ENCODE measurements around the gene C2orf66.

C2orf66 gene

GRCh38 chr2:196809260-196809659 is at the start of gene C2orf66:
TSS of gene C2orf66 (minus strand) at chr2:196809355. CDS start at chr2:196809336, 19 bp downstream.
- Histone ChIP-seq H3K4me3 (no peak within 1 kb of the TSS), H3K27ac (no peak within 1 kb of the TSS)

GRCh38 chr2:196854629-196855028 is 45.5 kb upstream of the C2orf66 start:
- H3K4me3 ChIP-seq, result no peak overlapping the region
- no peak overlapping the region for H3K27ac ChIP-seq

- Histone ChIP-seq H3K4me3 (no peak overlapping the region), H3K27ac (no peak overlapping the region)
Observed at GRCh38 chr2:196853301-196854087, 44.3 kb upstream of the C2orf66 start.

GRCh38 chr2:196851088-196851487 is 41.9 kb upstream of the C2orf66 start:
- no peak overlapping the region for H3K4me3 ChIP-seq
- no peak overlapping the region for H3K27ac ChIP-seq

- Histone ChIP-seq H3K4me3 (no peak overlapping the region), H3K27ac (no peak overlapping the region)
Observed at GRCh38 chr2:196849895-196850294, 40.7 kb upstream of the C2orf66 start.

GRCh38 chr2:196846295-196846694 is 37.1 kb upstream of the C2orf66 start:
- H3K27ac ChIP-seq, result no peak overlapping the region
- H3K4me3 ChIP-seq, result no peak overlapping the region

- Histone ChIP-seq H3K27ac (no peak overlapping the region), H3K4me3 (no peak overlapping the region)
Observed at GRCh38 chr2:196845371-196845770, 36.2 kb upstream of the C2orf66 start.

- Histone ChIP-seq H3K4me3 (no peak overlapping the region), H3K27ac (no peak overlapping the region)
Observed at GRCh38 chr2:196840171-196840570, 31.0 kb upstream of the C2orf66 start.

- Histone ChIP-seq H3K27ac (no peak overlapping the region), H3K4me3 (no peak overlapping the region)
Observed at GRCh38 chr2:196839574-196839973, 30.4 kb upstream of the C2orf66 start.

GRCh38 chr2:196836440-196836839 is 27.3 kb upstream of the C2orf66 start:
- Histone ChIP-seq H3K27ac (no peak overlapping the region), H3K4me3 (no peak overlapping the region)

- H3K4me3 ChIP-seq, result no peak overlapping the region
Observed at GRCh38 chr2:196830701-196831100, 21.5 kb upstream of the C2orf66 start.

GRCh38 chr2:196827356-196827755 is 18.2 kb upstream of the C2orf66 start:
- Histone ChIP-seq H3K27ac (no peak overlapping the region), H3K4me3 (no peak overlapping the region)

More at GRCh38 chr2:196830701-196831100, 21.5 kb upstream of the C2orf66 start:
- H3K27ac ChIP-seq, result no peak overlapping the region

GRCh38 chr2:196823750-196824522 is 14.8 kb upstream of the C2orf66 start:
- Histone ChIP-seq H3K27ac (no peak overlapping the region), H3K4me3 (no peak overlapping the region)

- Histone ChIP-seq H3K4me3 (no peak overlapping the region), H3K27ac (no peak overlapping the region)
Observed at GRCh38 chr2:196821195-196821594, 12.0 kb upstream of the C2orf66 start.

GRCh38 chr2:196808083-196808665 is 981 bp downstream of the C2orf66 start:
- Histone ChIP-seq H3K4me3 (no peak overlapping the region), H3K27ac (no peak overlapping the region)

GRCh38 chr2:196804381-196804780 is 4.8 kb downstream of the C2orf66 start:
- no peak overlapping the region for H3K4me3 ChIP-seq
- H3K27ac ChIP-seq, result no peak overlapping the region

- H3K4me3 ChIP-seq, result no peak overlapping the region
- peak overlapping the region in 1 of 21 experiments; percentile 6 for H3K27ac ChIP-seq
Observed at GRCh38 chr2:196802401-196802800, 6.8 kb downstream of the C2orf66 start.

GRCh38 chr2:196801674-196802261 is 7.4 kb downstream of the C2orf66 start:
- Histone ChIP-seq H3K27ac (peak overlapping the region in 2 of 21 experiments; percentile 6 to 9), H3K4me3 (no peak overlapping the region)

- Histone ChIP-seq H3K27ac (peak overlapping the region; percentile 32 to 89 (median 78)), H3K4me3 (peak overlapping the region; percentile 61 to 73 (median 69))
Observed at GRCh38 chr2:196798980-196799379, 10.2 kb downstream of the C2orf66 start.

GRCh38 chr2:196792865-196793264 is 16.3 kb downstream of the C2orf66 start:
- Histone ChIP-seq H3K27ac (no peak overlapping the region), H3K4me3 (no peak overlapping the region)
